SK-N-SH treated with all-trans-retinoic acid at 6 μM for 48 hours (cell line): ENCODE data around the gene RASGEF1B.

ENCODE experiments used
- ARNTL ChIP-seq: fragments of 450-650 bp; formaldehyde crosslinking; IDR thresholded peaks from 2 replicates; pipeline ENCODE4 v1.5.0; 2020; ENCODE audit warnings: low read depth, mild to moderate bottlenecking, moderate library complexity, borderline replicate concordance
- ISL1 ChIP-seq: fragments of 250-450 bp; sonication (Bioruptor Pico); IDR thresholded peaks from 2 replicates; pipeline ENCODE4 v2.1.2; 2022; ENCODE audit warnings: mild to moderate bottlenecking, moderate library complexity
- PPARA ChIP-seq: fragments of 250-450 bp; sonication (Bioruptor Pico); IDR thresholded peaks from 2 replicates; pipeline ENCODE4 v1.5.0; 2020; ENCODE audit warnings: mild to moderate bottlenecking, borderline replicate concordance
- RARB ChIP-seq: fragments of 250-450 bp; sonication (Bioruptor Pico); IDR thresholded peaks from 2 replicates; pipeline ENCODE4 v1.8.0; 2021; ENCODE audit warnings: mild to moderate bottlenecking, moderate library complexity
- SNAI2 ChIP-seq: fragments of 250-450 bp; sonication (Bioruptor Pico); IDR thresholded peaks from 2 replicates; pipeline ENCODE4 v1.5.0; 2020; ENCODE audit warnings: mild to moderate bottlenecking, moderate library complexity
- TCF4 ChIP-seq: fragments of 250-450 bp; sonication (Bioruptor Pico); IDR thresholded peaks from 2 replicates; pipeline ENCODE4 v1.8.0; 2021; ENCODE audit warnings: mild to moderate bottlenecking, moderate library complexity, borderline replicate concordance
- ZC3H10 ChIP-seq: fragments of 250-450 bp; sonication (Bioruptor Pico); IDR thresholded peaks from 2 replicates; pipeline ENCODE4 v1.5.1; 2021; ENCODE audit warnings: mild to moderate bottlenecking, moderate library complexity
- ZFP3 ChIP-seq: fragments of 250-450 bp; sonication (Bioruptor Pico); IDR thresholded peaks from 2 replicates; pipeline ENCODE4 v1.5.0; 2020; ENCODE audit warnings: mild to moderate bottlenecking, moderate library complexity
- ZFP30 ChIP-seq: fragments of 450-650 bp; formaldehyde crosslinking; IDR thresholded peaks from 2 replicates; pipeline ENCODE4 v1.5.0; 2022; ENCODE audit warnings: mild to moderate bottlenecking, moderate library complexity
- ZNF565 ChIP-seq: fragments of 450-650 bp; formaldehyde crosslinking; conservative IDR thresholded peaks from 2 replicates; pipeline ENCODE4 v1.5.0; 2020; ENCODE audit warnings: low read depth, mild to moderate bottlenecking, moderate library complexity
- TF ChIP-seq, protein P1 (sequence below): fragments of 250-450 bp; sonication (Bioruptor Pico); IDR thresholded peaks from 2 replicates; pipeline ENCODE4 v1.8.0; 2020; ENCODE audit warnings: mild to moderate bottlenecking, moderate library complexity, borderline replicate concordance
- TF ChIP-seq, protein P2 (sequence below): fragments of 250-450 bp; sonication (Bioruptor Pico); IDR thresholded peaks from 2 replicates; pipeline ENCODE4 v1.5.1; 2020; ENCODE audit warnings: low read depth, mild to moderate bottlenecking, moderate library complexity
- TF ChIP-seq, protein P3 (sequence below): fragments of 250-450 bp; sonication (Bioruptor Pico); IDR thresholded peaks from 2 replicates; pipeline ENCODE4 v1.5.0; 2020; ENCODE audit warnings: mild to moderate bottlenecking, moderate library complexity

DNA sequence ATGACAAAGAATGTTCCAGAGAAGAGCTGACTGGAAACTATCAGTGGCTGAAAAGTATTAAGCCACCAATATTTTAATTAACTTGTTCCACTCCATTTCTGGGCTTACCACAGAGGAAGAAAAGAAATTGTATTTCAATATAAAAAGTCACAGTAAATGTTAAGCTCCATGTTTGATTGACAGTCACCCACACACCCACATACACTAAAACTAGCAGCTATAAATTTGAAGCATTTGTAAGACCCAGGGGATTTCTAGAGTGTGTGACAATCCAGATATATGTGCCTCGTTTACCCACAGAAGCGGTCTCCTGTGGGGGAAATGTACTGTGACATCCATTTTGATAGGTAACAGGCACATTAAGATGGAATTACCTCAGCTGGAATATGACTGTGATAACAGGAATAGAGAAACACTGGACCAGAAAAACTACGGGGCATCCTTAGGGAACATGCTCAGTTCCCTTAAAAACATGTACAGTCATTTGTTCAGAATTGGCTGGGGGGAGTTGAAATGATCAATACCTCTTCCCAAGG is 39.0 kb upstream of the RASGEF1B start:
- TF ChIP-seq, protein P1, sequence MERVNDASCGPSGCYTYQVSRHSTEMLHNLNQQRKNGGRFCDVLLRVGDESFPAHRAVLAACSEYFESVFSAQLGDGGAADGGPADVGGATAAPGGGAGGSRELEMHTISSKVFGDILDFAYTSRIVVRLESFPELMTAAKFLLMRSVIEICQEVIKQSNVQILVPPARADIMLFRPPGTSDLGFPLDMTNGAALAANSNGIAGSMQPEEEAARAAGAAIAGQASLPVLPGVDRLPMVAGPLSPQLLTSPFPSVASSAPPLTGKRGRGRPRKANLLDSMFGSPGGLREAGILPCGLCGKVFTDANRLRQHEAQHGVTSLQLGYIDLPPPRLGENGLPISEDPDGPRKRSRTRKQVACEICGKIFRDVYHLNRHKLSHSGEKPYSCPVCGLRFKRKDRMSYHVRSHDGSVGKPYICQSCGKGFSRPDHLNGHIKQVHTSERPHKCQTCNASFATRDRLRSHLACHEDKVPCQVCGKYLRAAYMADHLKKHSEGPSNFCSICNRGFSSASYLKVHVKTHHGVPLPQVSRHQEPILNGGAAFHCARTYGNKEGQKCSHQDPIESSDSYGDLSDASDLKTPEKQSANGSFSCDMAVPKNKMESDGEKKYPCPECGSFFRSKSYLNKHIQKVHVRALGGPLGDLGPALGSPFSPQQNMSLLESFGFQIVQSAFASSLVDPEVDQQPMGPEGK = no peak
- TF ChIP-seq ZFP3 (CRISPR knock-in tag) = no peak
- no peak for TF ChIP-seq ARNTL (CRISPR knock-in tag)
- no peak for TF ChIP-seq ZC3H10 (CRISPR knock-in tag)
- TF ChIP-seq SNAI2 = no peak
- TF ChIP-seq, protein P2, sequence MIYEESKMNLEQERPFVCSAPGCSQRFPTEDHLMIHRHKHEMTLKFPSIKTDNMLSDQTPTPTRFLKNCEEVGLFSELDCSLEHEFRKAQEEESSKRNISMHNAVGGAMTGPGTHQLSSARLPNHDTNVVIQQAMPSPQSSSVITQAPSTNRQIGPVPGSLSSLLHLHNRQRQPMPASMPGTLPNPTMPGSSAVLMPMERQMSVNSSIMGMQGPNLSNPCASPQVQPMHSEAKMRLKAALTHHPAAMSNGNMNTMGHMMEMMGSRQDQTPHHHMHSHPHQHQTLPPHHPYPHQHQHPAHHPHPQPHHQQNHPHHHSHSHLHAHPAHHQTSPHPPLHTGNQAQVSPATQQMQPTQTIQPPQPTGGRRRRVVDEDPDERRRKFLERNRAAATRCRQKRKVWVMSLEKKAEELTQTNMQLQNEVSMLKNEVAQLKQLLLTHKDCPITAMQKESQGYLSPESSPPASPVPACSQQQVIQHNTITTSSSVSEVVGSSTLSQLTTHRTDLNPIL (CRISPR knock-in tag) = no peak
- TF ChIP-seq, protein P3, sequence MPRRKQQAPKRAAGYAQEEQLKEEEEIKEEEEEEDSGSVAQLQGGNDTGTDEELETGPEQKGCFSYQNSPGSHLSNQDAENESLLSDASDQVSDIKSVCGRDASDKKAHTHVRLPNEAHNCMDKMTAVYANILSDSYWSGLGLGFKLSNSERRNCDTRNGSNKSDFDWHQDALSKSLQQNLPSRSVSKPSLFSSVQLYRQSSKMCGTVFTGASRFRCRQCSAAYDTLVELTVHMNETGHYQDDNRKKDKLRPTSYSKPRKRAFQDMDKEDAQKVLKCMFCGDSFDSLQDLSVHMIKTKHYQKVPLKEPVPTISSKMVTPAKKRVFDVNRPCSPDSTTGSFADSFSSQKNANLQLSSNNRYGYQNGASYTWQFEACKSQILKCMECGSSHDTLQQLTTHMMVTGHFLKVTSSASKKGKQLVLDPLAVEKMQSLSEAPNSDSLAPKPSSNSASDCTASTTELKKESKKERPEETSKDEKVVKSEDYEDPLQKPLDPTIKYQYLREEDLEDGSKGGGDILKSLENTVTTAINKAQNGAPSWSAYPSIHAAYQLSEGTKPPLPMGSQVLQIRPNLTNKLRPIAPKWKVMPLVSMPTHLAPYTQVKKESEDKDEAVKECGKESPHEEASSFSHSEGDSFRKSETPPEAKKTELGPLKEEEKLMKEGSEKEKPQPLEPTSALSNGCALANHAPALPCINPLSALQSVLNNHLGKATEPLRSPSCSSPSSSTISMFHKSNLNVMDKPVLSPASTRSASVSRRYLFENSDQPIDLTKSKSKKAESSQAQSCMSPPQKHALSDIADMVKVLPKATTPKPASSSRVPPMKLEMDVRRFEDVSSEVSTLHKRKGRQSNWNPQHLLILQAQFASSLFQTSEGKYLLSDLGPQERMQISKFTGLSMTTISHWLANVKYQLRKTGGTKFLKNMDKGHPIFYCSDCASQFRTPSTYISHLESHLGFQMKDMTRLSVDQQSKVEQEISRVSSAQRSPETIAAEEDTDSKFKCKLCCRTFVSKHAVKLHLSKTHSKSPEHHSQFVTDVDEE (CRISPR knock-in tag) = no peak
- no peak for TF ChIP-seq PPARA (CRISPR knock-in tag)
- TF ChIP-seq ISL1 (CRISPR knock-in tag) = no peak
- TF ChIP-seq ZFP30 = no peak
- TF ChIP-seq ZNF565 = no peak
- TF ChIP-seq RARB (CRISPR knock-in tag) = no peak
- TF ChIP-seq TCF4 = no peak
